ENCODE data around the gene FCHSD2. TPM values are rescaled to one million over a fixed set of nuclear protein-coding genes. Genes with fewer than 3 reads are reported as not detected.
A peak's percentile ranks its signal among the peaks of the same experiment; 100 is the strongest.

The FCHSD2 gene
- total and polyA plus RNA-seq, 2 of the 8 experiments (the other 6 are each of a cell fraction or from before 2014, with no cell fraction given) = 4.1 to 7.8 TPM

DNA sequence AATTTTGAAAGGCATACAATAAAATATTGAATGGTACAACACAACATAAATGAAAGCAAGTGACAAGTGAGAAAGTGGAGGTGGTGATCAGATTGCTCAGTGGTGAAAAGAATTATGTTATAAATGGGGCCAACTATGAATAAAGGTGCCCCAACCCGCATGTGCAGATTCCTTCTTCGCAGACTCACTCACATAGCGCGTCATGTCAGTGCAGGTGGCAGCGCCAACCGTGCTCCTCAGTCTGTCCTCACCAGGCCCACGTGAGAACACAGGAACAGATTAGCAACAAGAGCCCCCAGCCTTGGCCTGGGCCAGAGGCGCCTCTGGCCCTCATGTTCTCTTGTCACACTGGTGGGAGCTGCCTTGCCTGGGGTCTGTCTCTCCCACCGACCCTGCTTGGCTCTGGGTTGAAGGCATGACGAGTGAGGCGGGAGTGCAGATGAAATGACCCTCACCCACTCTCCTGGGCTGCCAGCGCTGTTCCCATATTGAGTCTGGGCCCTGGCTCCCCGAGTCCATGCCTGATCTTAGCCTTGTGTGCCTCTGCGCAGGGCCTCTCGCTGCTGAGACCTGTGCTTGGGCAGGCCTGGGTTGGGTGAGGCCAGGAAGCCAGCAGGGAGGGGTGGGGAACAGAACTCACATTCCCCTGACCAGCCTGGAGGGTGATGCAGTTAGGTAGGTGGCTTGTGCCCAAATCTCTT is 321.5 kb downstream of the FCHSD2 start:
- WGBS, 2 experiments (ENCODE audit: extremely low coverage in 1 of 2, insufficient coverage in 1 of 2, insufficient read length in 1 of 2, insufficient replicate concordance in 2 of 2, low coverage in 1 of 2, low lambda C conversion rate in 2 of 2, missing lambda C conversion rate in 1 of 2) = 94% methylated on average over 15 of the region's 15 CpGs; no CpG with 5 or more reads in 1 of the 2 experiments
- no peak overlapping the region for H3K14ac ChIP-seq (ENCODE audit: insufficient read length)
- POLR2A ChIA-PET (ENCODE audit: partially characterized antibody) = interaction anchor here (0.8 to 4.3 kb wide), 3 partner anchors 8 to 46 kb away, joined by 3 to 13 read pairs (median 3); no protein-coding TSS in a partner anchor

More for the DNA sequence above, 321.5 kb downstream of the FCHSD2 start:
- peak overlapping the region; percentile 75; the same call in 1 of the 2 replicates for H2BK12ac ChIP-seq (ENCODE audit: low read depth, low read length)
- no peaks in the 10 kb centered on the region for H3K79me2 ChIP-seq (ENCODE audit: control insufficient read depth in 1 of 2, insufficient read depth in 2 of 2, low read length in 2 of 2)
- H4K8ac ChIP-seq (ENCODE audit: extremely low read depth, insufficient read depth, low read length) = no peak overlapping the region; the same call in 1 of the 2 replicates
- no peaks in the 10 kb centered on the region for H3K36me3 ChIP-seq (ENCODE audit: control insufficient read depth in 2 of 4, insufficient read depth in 4 of 4, low read length in 3 of 4)
- peak overlapping the region; percentile 76 to 99; a peak in 3 of 4 replicates for H3K4me2 ChIP-seq (ENCODE audit: insufficient read depth in 1 of 2, low read depth in 2 of 2, low read length in 2 of 2)
- H3K27me3 ChIP-seq (replicated peaks in 1 of 4; ENCODE audit: control insufficient read depth in 3 of 4, extremely low read depth in 1 of 4, insufficient read depth in 3 of 4, low read length in 3 of 4) = peaks cover 0 to 18% (median 14%) of the 10 kb centered on the region in 4 experiments; a peak in 6 of 7 replicates
- peak overlapping the region; percentile 92; the same call in 1 of the 2 replicates for H2BK15ac ChIP-seq (ENCODE audit: low read length)
- no peak overlapping the region for H2BK20ac ChIP-seq (ENCODE audit: low read length)
- peak overlapping the region; percentile 3 for H4K91ac ChIP-seq (replicated peaks; ENCODE audit: insufficient read length, low read length)
- DNase-seq (ENCODE audit: low read depth in 1 of 2, low spot score in 2 of 2) (no peak), FAIRE-seq (no peak)
- no peak overlapping the region for H3K9ac ChIP-seq (replicated peaks in 1 of 4; ENCODE audit: extremely low read depth in 1 of 4, low read depth in 3 of 4, low read length in 3 of 4)
- H3K4ac ChIP-seq (replicated peaks; ENCODE audit: insufficient read length, low read depth, low read length) = no peak overlapping the region
- no peak overlapping the region for H2BK120ac ChIP-seq (replicated peaks; ENCODE audit: low read depth, low read length)
- H3K23me2 ChIP-seq (ENCODE audit: low read depth, low read length) = peaks cover 13% of the 10 kb centered on the region
- peaks cover 0 to 16% (median 11%) of the 10 kb centered on the region in 4 experiments; a peak in 5 of 7 replicates for H3K4me1 ChIP-seq (replicated peaks in 1 of 4; ENCODE audit: control insufficient read depth in 3 of 4, insufficient read depth in 4 of 4, low read length in 3 of 4)
- no peaks in the 10 kb centered on the region for H3K79me1 ChIP-seq (ENCODE audit: low read depth, low read length)
- no peak for TF ChIP-seq HDAC2 (IDR thresholded peaks at IDR 0.05; ENCODE audit: borderline replicate concordance in 1 of 2, low read depth in 2 of 2, low read length in 2 of 2)
- TF ChIP-seq ASH2L (IDR thresholded peaks at IDR 0.05; ENCODE audit: low read length) = no peak
- TF ChIP-seq EP300 (IDR thresholded peaks at IDR 0.05; ENCODE audit: borderline replicate concordance in 1 of 2, low read depth in 2 of 2, low read length in 2 of 2) = no peak
- TF ChIP-seq SIX5 (IDR thresholded peaks at IDR 0.05; ENCODE audit: low read depth, low read length) = no peak
- TF ChIP-seq, protein P1, sequence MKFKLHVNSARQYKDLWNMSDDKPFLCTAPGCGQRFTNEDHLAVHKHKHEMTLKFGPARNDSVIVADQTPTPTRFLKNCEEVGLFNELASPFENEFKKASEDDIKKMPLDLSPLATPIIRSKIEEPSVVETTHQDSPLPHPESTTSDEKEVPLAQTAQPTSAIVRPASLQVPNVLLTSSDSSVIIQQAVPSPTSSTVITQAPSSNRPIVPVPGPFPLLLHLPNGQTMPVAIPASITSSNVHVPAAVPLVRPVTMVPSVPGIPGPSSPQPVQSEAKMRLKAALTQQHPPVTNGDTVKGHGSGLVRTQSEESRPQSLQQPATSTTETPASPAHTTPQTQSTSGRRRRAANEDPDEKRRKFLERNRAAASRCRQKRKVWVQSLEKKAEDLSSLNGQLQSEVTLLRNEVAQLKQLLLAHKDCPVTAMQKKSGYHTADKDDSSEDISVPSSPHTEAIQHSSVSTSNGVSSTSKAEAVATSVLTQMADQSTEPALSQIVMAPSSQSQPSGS (IDR thresholded peaks at IDR 0.05; ENCODE audit: low read length) = no peak
- no peak for TF ChIP-seq RBBP5 (IDR thresholded peaks at IDR 0.05; ENCODE audit: borderline replicate concordance, low read depth, low read length)
- no peak overlapping the region for H4K5ac ChIP-seq (ENCODE audit: insufficient read length, low read depth, low read length)
- H3K18ac ChIP-seq (ENCODE audit: extremely low read depth, low read length) = no peak overlapping the region
- peaks cover 0 to 2% of the 10 kb centered on the region in 2 experiments for H4K20me1 ChIP-seq (replicated peaks in 1 of 2; ENCODE audit: control insufficient read depth in 1 of 2, insufficient read depth in 2 of 2, low read length in 2 of 2)
- H3K27ac ChIP-seq (ENCODE audit: low read depth, low read length) = no peak overlapping the region
- no peak overlapping the region for H2BK5ac ChIP-seq (ENCODE audit: low read depth, low read length)
- no peak overlapping the region for H3K4me3 ChIP-seq (ENCODE audit: extremely low read depth in 1 of 4, insufficient read depth in 2 of 4, low read depth in 3 of 4, low read length in 4 of 4)
- no peak overlapping the region for H3K56ac ChIP-seq (replicated peaks; ENCODE audit: insufficient read length, low read depth, low read length)
- H3K23ac ChIP-seq (ENCODE audit: insufficient read length) = no peak overlapping the region
- peak overlapping the region; percentile 83; the same call in 1 of the 2 replicates for H2AK5ac ChIP-seq (ENCODE audit: low read depth, low read length)
- no peaks in the 10 kb centered on the region for H3K9me3 ChIP-seq (ENCODE audit: insufficient read depth in 2 of 2, low read depth in 1 of 2, low read length in 1 of 2)
- CTCF ChIA-PET (ENCODE audit: partially characterized antibody) = interaction anchor here (0.6 to 3.1 kb wide), 4 partner anchors 13 to 1671 kb away, joined by 3 to 10 read pairs (median 6); partner anchors contain the start of gene STARD10
- H2AFZ ChIP-seq (ENCODE audit: low read length) = 0 out of 2 replicates have a peak overlapping the region, but pooled peaks have one; percentile 10
